GM21381 (cell line): ENCODE results near the gene TRIO.

Experiments
- ATAC-seq: cut with Tn5 transposase; IDR thresholded peaks from one replicate; pipeline ENCODE4 v1.9.1; 2021; ENCODE audit warnings: mild to moderate bottlenecking, moderate library complexity; ENCODE audit not compliant: unreplicated experiment

The TRIO gene

GRCh38 chr5:14465776-14466175, 322.6 kb downstream of the TRIO start:
- no peak for ATAC-seq

DNA sequence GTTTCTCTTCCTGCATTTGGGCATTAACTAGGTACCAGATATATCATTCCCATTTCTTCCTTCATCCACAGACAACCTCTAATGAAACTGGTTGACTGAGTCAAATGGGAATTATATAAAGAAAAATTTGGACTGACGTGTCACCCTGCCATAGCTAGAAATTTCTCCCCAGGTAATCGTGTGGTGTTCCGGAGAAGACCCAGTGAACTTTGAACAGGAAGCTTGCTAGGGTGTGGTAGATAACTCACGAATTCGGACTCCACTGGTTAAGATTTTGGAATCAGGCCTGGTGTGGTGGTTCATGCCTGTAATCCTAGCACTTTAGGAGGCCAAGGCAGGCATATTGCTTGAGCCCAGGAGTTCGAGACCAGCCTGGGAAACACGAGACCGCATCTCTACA, 324.1 kb downstream of the TRIO start:
- ATAC-seq, result no peak

GRCh38 chr5:14467886-14468285, 324.7 kb downstream of the TRIO start:
- ATAC-seq, result no peak

- no peak for ATAC-seq
These were observed 326.6 kb downstream of the TRIO start for GRCh38 chr5:14469551-14470377.

DNA sequence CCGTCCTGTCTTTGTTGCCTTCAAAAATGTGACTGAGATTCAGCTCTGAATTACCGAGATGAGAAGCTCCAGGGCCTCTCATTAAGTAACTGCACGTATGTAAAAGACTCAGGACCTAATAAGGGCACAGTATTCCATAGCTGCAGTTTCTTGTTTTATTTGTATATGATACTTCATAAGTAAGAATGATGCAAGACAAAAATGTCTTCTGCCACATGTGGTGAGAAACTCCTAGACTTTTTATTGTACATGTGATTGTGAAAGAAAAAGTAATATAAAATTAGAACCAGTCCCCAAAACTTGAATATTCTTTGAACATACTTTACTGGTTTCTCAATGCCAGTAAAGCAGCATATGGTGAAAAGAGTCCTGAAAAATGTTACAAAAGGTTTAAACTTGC, 328.4 kb downstream of the TRIO start:
- ATAC-seq, result no peak

- ATAC-seq, result no peak
These were observed 329.9 kb downstream of the TRIO start for GRCh38 chr5:14472986-14473567.

DNA sequence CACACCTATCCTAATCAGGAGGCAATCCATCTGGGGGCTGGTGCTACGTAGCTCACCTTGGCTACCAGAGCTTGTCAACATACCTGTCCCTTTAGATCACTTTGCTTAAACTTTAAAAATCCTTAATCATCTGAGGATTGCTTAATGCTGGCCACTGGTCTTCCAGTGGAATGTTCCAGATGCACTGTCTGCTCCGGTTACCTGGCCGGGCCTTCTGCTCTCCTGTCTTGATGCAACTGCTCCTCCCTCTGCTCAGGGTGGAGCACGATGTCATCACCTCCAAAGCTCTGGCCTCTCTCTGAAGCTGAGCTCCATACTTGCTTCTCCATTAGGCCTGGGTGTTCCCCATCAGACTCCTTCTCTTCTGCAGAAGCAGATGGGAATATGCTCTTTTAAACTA, 331.9 kb downstream of the TRIO start:
- ATAC-seq, result no peak

GRCh38 chr5:14476786-14477435, 333.8 kb downstream of the TRIO start:
- no peak for ATAC-seq

DNA sequence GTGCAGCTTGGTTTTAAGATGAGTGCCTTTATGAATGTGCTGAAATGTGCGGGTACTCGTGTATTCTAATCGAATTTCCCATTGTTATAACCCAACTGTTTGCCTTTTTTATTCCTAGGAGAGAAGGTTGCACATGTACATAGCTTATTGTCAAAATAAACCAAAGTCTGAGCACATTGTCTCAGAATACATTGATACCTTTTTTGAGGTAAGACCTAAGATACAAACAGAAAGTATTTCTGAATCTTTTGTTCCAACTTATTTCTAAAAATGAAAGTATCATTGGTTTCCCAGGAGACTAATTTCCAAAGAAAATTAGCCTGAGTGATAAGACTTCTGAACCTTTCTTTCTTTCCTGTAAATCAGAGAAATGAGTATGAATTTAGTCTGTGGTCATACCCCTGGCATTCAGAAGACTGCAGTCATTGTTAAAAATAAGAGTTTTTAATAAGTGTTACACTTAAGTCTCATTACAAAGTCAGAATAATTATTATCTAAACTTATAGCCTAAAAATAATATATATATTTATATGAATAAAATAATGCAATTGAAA, 336.1 kb downstream of the TRIO start:
- no peak for ATAC-seq

DNA sequence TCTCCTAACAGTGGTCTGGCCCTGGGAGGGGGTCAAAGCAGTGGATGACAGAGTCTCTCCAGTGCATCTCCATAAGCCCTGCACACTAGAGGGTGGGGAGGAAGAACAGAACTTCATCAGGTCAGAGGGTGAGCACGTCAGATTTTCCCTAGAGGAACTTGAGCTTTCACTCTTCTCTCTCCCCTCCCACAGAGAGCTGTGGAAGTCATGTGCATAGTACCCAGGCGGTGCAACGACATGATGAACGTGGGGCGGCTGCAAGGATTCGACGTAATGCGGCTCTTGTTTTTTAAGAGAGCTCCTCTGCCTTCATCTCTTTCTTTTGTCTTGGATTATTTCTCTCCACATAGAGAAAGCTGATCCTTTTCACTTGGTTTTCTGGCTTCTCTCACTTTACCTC, 338.2 kb downstream of the TRIO start:
- ATAC-seq, result no peak

DNA sequence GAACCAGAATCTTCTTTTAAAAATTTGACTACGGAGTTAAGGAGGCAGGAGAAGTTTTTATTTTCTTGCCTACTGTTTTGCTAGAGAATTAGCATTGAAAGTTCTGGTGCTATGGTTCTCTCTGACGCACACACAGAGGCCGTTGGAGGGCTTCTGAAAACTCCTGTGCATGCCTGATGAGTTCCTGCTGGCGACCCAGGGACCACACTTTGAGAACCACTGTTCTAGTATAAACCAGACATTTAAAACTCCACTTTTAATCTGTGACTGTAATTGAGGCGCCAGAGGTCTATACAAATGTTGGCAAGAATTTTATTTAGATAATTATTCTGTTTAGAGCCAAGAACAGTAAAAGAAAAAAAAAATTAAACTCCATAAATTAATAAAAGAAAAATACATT, 338.9 kb downstream of the TRIO start:
- ATAC-seq, result no peak

DNA sequence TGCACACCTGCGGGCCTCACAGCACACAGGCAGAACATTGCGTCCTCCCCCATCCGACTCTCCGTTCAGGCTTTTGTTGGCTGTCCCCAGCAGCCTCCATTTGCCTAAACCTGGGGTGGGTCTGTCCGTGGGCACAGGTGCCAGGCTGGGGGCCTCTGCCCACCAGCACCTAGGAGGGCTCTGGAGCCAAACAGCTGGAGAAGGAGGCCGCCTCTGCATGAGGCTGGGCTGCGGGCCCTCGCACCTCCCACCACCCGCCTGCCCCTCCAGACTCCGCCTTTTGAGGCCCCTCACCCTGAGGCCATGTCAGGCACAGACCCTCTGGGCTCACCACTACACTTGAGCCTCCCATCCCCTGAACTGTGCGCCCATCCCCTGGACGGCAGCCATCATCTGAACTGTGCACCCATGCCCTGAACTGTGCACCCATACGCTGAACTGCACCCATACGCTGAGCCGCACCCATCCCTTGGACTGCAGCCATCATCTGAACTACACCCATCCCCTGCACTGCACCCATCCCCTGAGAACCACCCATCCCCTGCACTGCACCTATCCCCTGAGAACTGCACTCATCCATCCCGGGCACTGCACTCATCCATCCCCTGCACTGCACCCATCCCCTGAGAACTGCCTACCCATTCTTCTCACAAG, 340.5 kb downstream of the TRIO start:
- ATAC-seq, result no peak

GRCh38 chr5:14486486-14486885, 343.3 kb downstream of the TRIO start:
- ATAC-seq, result no peak

DNA sequence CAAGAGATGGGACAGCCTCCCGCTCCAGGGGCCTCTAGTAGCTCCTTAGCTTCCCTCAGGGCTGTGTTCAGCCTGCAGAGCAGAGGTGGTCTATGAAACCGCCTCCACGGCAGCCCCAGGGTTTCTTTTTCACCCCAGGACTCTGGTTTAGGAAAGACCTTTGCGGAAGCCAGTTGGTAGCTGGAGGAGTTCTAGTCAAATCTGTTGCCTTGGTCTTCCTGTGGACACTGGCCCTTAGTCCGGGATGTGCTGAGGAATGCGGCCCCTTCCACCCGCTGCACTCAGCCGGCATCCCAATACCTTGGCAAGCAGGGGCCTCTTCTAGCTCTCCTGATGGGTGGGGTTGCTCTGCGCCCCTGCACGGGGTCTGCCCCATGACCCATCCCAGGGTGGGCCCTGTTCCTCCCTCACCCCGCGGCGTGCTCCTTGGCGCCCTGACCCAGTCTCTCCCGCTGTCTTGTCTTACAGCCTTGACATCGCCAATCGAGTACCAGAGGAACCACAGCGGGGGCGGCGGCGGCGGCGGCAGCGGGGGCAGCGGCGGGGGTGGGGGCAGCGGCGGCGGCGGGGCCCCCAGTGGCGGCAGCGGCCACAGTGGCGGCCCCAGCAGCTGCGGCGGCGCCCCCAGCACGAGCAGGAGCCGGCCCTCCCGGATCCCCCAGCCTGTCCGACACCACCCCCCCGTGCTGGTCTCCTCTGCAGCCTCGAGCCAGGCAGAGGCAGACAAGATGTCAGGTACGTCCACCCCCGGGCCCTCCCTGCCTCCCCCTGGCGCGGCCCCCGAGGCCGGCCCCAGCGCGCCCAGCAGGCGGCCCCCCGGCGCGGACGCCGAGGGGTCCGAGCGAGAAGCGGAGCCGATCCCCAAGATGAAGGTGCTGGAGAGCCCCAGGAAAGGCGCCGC, 344.1 kb downstream of the TRIO start:
- no peak for ATAC-seq

DNA sequence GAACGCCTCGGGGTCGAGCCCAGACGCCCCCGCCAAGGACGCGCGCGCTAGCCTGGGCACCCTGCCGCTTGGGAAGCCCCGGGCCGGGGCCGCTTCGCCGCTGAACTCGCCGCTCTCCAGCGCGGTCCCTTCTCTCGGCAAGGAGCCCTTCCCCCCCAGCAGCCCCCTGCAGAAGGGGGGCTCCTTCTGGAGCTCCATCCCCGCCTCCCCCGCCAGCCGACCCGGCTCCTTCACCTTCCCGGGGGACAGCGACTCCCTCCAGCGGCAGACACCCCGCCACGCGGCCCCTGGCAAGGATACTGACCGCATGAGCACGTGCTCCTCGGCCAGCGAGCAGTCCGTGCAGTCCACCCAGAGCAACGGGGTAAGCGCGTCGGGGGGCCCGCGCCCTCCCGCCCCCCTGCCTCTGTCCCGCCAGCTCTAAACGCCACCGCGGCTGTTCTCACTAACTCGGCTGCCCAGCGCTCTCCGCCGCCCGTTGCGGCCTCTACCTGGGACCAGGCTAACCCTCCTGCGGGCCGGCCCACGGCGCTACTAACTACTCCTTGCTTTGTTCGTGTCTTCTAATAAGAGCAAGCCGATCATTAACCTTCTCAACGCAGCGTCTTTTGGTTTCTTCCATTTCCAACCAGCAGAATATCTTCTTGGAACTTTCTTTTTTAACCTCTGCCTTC, 344.9 kb downstream of the TRIO start:
- ATAC-seq, result no peak

GRCh38 chr5:14488709-14489108, 345.6 kb downstream of the TRIO start:
- no peak for ATAC-seq

GRCh38 chr5:14489643-14490042, 346.5 kb downstream of the TRIO start:
- ATAC-seq, result no peak

DNA sequence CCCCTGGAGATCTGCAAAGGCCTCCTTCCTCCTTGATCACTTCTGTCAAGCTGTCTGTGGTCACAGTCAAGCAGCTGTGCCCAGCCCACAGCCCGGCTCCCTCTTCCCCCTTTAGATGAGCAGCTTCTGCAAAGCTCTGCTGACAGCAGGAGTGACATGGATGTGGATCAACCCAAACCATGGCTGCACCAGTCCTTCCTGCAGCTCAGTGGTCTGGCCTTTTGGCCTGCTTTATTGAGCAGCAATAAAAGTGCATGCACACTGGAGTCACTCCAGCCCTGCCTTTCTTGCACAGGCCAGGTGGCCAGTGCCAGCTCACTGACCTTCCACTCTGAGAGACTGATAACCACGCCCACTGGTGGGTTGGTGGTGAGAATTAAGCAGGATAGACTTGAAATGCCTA, 347.2 kb downstream of the TRIO start:
- no peak for ATAC-seq

DNA sequence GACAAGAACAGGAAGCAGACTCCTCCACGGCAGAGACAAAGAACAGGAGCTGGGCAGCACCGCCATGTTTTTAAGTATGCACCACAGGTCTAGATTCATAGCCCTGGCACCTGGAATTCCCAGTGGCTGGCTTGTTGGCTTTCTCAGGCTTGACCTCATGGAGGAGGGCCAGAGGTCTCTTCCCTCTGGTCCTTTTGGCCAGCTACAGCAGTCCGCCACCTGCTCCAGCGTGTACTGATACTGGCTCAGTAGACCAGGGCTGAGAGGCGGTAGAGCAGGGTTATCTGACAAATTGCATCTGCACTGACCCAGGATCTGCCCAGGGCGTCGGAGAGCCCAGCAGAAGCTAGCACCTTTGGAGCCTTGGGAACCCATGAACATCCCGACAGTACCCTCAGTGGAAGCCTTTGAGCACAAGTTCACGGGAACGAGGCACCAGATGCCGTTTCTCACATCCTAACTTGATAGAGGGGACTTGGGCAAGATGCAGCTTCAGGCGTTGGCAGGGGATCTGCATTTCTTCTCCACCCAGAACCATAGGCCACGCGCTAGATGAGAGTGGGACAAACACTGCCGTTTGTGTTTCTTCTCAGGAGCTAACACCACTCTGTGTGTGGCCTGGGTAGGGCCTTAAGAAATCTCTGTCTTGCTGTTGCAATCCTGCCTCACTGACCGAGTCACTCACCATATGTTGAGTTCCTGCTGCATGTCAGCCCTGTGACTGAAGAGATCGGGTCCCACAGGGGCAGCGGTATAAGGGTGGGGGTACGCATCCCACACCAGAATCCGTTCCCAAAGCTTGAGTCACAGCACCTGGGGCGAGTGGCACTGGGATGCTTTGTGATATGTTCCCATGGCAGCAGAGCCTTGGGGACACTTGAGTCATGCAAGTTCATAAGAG, 348.1 kb downstream of the TRIO start:
- no peak for ATAC-seq
